Activated CD8-positive, alpha-beta memory T cell treated with anti-CD3 and anti-CD28 coated beads, Interleukin-2, amount 50 U/mL, for 24 hours (primary cell): Measurements from ENCODE around the gene SCN1A.
"Not testable (repeated sequence)": the region's sequence is repeated elsewhere in the genome, so short reads cannot be mapped to it uniquely, and the experiment has no call there.

Experiments used
- DNase-seq: peaks from one replicate; pipeline ENCODE4 v3.0.0-alpha.2; 2020; ENCODE audit errors: extremely low read depth

SCN1A gene

GRCh38 chr2:166135152-166135848 lies 7.5 kb upstream of the SCN1A start:
- no peak for DNase-seq

GRCh38 chr2:166134252-166135151 lies 6.7 kb upstream of the SCN1A start:
- no peak for DNase-seq

- DNase-seq, result no peak
Measured at GRCh38 chr2:166133653-166134052, 5.8 kb upstream of the SCN1A start.

GRCh38 chr2:166128156-166128505 lies 311 bp upstream of the SCN1A start:
- DNase-seq, result no peak

GRCh38 chr2:166126007-166126639 lies 1.7 kb downstream of the SCN1A start:
- DNase-seq, result no peak

GRCh38 chr2:166125557-166125956 lies 2.3 kb downstream of the SCN1A start:
- no peak for DNase-seq

GRCh38 chr2:166118180-166118579 lies 9.6 kb downstream of the SCN1A start:
- no peak for DNase-seq

GRCh38 chr2:166117491-166117890 lies 10.3 kb downstream of the SCN1A start:
- DNase-seq, result no peak

GRCh38 chr2:166115589-166115988 lies 12.2 kb downstream of the SCN1A start:
- DNase-seq, result no peak

- no peak for DNase-seq
Measured at GRCh38 chr2:166112193-166112605, 15.6 kb downstream of the SCN1A start.

GRCh38 chr2:166106431-166107015 lies 21.3 kb downstream of the SCN1A start:
- no peak for DNase-seq

- DNase-seq, result no peak
Measured at GRCh38 chr2:166104773-166105172, 23.0 kb downstream of the SCN1A start.

GRCh38 chr2:166104084-166104483 lies 23.7 kb downstream of the SCN1A start:
- DNase-seq, result no peak

GRCh38 chr2:166103277-166103676 lies 24.5 kb downstream of the SCN1A start:
- DNase-seq, result not testable (repeated sequence)

GRCh38 chr2:166094325-166094724 lies 33.5 kb downstream of the SCN1A start:
- DNase-seq, result no peak

GRCh38 chr2:166092889-166093288 lies 34.9 kb downstream of the SCN1A start:
- DNase-seq, result no peak

GRCh38 chr2:166091439-166091838 lies 36.4 kb downstream of the SCN1A start:
- no peak for DNase-seq

- no peak for DNase-seq
Measured at GRCh38 chr2:166090908-166091307, 36.9 kb downstream of the SCN1A start.

- DNase-seq, result no peak
Measured at GRCh38 chr2:166090346-166090745, 37.5 kb downstream of the SCN1A start.

- DNase-seq, result no peak
Measured at GRCh38 chr2:166088634-166089033, 39.2 kb downstream of the SCN1A start.

GRCh38 chr2:166084301-166084700 lies 43.5 kb downstream of the SCN1A start:
- no peak for DNase-seq

- DNase-seq, result no peak
Measured at GRCh38 chr2:166082736-166083135, 45.1 kb downstream of the SCN1A start.
